Activated CD8-positive, alpha-beta memory T cell treated with anti-CD3 and anti-CD28 coated beads for 36 hours (primary cell): ENCODE measurements around the gene CDH4. TPM values are rescaled to one million over a fixed set of nuclear protein-coding genes. Genes with fewer than 3 reads are reported as not detected.

Source experiments
- CTCF ChIA-PET: fragments of 350-600 bp; sonication (Branson Sonifier 250); formaldehyde crosslinking; loops from one replicate; lab custom pipeline; 2021; ENCODE audit warnings: antibody characterized with exemption; lab: Charles Lee
- POLR2A ChIA-PET: fragments of 350-600 bp; sonication (Branson Sonifier 250); formaldehyde crosslinking; loops from one replicate; lab custom pipeline; 2021; ENCODE audit warnings: antibody characterized with exemption; lab: Charles Lee
- total RNA-seq, 2 experiments: library from RNA; stranded (reverse); gene quantifications; one replicate each; pipeline ENCODE4 v1.2.3, GENCODE V29; 2021

Gene CDH4
- total RNA-seq, 2 experiments from 2014 or later = not detected

DNA sequence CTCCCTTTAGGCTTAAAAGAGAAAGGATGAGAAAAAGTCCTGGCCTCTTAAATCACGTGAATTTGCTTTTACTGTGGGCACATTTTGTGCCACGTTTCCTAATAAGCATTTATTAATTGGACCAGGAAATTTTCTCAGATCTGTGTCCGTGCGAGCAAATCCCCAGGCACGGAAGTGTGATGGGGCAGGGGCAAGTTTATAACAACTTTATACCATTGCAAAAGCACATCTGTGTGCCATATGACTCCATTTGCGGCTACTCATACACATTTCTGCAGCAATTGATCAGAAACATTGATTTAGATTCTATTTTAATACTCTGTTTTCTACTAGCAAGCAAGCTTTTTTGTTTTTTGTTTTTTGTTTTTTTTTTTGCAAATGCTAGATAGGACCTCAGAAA, 440.4 kb downstream of the CDH4 start:
- POLR2A ChIA-PET = no interaction called here
- CTCF ChIA-PET = no interaction called here

DNA sequence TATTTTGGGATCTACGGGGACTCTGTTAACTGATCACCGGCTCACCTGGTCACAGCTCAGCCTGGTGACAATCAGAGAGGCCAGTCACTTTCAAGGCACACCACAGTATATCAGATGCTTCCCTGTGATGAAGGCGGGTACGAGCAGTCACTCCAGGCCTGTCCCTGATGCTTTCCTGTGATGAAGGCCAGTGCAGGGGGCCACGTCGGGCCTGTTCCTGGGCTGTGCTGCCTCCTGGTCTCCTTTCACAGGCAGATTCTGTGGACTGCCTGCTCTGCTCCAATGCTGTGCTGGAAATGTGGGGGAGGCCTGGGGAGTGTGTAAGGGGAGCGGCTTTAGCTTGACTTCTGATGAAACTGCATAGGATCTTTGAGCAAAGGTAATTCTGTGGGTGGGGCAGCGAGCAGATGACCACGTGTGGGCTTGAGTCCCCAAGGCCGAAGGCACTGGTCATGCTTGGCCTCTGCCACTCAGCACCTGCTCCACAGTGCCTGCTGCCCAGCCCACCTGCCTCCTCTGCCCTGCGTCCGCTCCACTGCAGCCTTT, 441.1 kb downstream of the CDH4 start:
- ChIA-PET CTCF (no interaction called here), POLR2A (no interaction called here)

DNA sequence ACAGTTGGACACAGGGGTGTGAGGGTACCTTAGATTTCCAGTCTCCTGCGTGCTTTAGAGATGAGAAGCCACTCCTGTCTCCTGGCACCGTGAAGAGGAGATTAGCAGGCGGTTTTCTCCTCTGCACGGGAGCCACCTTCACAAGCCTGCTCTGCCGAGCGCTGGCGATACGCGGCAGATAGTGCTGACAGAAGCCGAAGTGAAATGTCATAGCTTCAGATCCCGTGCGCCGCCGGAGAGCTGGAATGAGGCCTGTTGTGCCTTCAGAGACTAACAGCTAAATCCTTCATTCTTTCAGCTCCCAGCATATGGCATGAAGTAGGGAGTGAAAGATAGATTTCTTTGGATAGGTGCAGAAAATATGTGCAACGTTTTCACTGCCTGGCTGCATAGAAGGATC, 442.6 kb downstream of the CDH4 start:
- CTCF ChIA-PET = no interaction called here
- POLR2A ChIA-PET = no interaction called here

DNA sequence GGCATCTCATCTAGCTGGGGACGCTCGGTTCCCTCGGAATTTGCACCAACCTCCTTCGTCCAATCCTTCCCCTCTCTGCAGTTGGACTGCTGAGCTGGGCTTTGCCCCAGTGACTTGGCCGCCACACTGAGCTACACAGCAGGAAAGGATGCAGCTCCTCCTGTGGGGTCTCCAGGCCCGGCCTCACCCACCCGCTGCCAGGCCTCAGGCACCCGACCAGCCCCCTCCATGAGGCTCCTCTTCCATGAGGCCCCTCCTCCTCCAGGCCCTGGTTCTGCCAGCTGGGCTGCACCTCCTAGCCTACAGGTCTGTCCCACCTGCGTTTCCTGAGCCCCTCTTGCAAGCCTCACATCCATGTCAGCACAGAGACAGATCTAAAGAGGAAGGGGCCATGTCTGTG, 443.7 kb downstream of the CDH4 start:
- ChIA-PET POLR2A (no interaction called here), CTCF (no interaction called here)

DNA sequence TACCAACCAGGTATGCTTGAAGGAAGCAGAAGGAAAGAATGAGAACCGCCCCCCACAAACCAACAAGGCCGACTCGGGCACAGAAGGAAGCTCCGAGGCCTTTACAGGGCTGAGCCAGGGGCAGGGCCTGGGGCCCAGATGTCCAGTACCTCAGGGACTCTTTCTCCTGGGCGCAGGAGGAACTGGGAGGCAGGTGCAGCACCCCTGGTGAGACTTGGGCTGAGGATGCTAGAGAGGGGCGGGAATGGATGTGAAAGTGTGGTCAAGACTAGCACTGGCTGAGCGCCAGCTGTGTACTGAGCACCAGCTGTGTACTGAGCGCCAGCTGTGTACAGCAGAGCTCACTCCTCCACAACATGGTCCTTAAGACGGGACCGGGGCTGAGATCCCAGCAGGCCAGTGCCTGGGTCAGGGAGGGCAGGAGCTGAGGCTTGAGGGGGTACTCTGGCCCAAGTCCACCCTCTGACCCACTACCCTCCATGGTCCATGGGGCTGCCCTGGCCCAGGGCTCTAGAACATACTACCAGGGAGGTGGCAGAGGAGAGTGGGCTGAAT, 444.2 kb downstream of the CDH4 start:
- POLR2A ChIA-PET = no interaction called here
- CTCF ChIA-PET = no interaction called here

DNA sequence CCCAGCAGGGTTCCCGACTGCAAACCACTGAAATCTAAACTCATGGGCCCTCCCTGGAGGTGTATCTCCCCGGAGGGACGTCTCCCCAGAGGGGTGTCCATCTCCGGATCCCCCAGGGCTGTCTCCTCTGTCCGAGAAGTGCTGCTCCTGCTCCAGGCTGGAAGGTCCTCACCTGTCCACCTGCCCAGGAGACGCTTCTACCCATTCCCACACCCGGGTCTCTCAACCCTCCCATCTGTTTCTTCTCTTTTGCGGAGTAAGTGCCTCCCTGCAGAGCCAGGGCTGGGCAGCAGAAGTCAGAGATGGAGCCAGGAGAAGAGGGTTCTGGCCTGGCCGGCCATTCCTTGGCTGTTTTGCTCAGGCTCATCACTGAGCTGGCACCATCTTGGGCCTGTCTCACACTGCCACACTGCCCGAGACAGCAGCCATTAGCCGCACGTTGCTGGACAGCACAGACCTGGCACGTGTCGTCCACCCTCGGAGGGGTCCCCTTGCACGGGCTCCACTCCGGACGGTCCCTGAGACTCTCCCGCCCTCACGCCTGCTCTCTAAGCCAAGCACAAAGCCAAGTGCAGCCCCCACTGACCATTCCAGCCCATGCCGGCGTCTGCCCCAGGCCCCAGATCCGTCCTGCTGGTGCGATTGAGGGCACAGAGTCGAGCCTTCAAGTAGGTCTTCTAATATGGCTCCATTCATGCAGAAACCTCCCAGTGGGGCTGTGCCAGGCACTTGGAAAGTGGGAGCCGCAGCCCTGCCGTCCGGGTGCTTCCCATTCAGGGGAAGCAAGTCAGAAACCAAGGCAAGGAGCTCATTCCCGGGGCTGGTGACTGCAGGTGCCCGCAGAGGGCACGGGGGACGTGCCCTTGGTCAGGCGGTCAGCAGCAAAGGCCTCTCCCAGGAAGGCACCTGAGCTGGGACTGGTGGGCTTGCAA, 445.9 kb downstream of the CDH4 start:
- ChIA-PET CTCF (no interaction called here), POLR2A (no interaction called here)

DNA sequence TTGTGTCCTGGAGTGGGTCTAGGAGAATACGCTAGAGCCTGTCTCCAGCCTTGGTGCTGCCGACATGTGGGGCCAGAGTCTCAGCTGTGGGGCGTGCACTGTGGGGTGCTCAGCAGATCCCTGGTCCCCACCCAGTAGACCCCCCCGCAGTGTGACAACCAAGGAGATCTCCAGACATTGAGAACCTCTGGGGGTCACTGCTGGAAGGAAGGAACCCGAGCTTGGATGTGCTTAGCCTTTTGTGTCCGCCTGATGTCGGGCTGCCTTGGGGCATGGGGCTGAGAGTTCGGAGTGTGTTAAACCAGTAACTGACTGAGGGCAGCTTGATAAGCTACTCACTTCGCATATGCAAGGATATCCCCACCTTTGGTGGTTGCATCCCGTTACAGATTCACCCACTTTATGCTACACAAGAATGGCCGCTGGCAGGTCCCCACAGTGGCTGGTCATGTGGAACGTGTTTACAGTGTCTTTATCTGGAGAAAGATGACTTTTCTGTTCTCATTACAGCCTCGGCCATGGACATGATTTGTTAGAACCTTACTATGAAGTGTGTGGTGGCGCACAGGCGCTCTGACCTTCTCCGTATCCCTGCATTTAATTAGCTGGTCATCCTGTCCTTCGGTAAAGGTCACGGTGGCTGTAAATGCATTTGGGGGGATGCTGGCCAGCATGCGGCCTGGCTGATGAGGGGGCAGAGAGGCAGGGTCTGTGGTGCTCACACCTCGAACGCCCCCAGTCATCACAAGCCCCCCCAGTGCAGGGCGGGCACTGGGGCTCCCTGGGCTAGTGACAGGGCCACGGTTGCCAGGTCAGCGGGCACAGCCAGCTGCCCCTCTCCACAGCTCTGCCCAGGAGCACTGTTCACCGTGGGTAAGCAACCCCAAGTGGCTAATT, 446.8 kb downstream of the CDH4 start:
- POLR2A ChIA-PET = no interaction called here

DNA sequence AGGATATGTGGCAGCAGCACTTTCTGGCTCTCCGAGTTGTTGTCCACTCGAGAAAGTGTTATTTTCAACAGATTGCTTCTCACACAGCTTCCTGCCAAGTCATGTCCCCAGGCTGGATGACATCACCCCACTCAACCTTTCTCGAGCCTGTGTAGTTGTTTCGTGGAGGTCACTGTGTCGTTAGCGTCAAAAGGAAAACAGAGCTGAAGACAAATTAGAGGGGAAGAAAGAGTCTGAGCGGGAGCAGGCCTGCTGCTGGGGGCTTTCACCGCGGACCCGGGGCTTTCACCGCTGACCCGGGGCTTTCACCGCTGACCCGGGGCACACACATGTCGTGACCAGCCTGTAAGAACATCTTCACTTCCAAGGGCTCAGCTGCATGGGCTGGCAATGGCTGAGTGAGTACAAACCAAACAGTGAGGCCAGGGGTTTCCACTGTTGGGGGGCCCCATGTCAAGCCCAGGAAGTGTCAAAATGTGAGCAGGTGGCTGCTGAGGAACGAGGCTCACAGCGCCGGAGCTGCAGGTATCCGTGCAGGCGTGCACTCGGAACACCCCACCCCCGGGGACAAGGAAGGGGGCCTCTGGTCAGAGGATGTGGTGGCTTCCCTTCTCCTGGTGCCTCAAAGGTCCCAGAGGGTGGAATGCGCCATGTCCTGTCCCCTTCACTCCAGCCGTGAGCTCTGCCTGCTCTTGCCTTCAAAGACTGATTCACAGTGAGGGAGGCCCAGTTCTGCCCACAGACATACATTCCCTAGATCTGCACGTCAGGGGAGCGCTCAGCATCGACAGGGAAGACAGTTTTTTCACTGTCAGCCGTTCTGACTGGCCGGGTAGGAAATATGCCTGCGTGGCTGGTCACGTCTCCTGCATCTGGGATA, 447.7 kb downstream of the CDH4 start:
- CTCF ChIA-PET = no interaction called here
- POLR2A ChIA-PET = no interaction called here

More for the DNA sequence above, 446.8 kb downstream of the CDH4 start:
- CTCF ChIA-PET = no interaction called here

DNA sequence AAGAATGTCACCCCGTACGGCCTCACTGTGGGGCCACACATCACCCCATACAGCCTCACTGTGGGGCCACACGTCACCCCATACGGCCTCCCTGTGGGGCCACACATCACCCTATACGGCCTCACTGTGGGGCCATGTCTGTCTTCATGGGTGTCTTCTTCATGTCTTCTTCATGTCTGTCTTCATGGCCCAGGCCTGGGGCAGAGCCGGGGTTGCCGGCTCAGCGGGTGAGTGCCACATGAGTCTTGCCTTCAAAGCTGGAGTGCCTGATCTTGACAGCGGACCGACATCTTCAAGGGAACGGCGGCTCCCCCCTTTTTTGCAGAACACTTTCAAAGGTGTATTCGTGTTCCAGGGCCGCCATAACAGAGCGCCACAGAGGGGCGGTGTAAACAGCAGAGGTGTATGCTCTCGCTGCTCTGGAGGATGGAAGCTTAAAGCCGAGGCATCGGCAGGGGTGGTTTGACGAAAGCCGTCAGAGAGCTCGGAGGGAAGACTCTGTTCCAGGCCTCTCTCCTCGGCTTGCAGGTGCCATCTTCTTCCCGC, 448.6 kb downstream of the CDH4 start:
- CTCF ChIA-PET = no interaction called here
- POLR2A ChIA-PET = no interaction called here

DNA sequence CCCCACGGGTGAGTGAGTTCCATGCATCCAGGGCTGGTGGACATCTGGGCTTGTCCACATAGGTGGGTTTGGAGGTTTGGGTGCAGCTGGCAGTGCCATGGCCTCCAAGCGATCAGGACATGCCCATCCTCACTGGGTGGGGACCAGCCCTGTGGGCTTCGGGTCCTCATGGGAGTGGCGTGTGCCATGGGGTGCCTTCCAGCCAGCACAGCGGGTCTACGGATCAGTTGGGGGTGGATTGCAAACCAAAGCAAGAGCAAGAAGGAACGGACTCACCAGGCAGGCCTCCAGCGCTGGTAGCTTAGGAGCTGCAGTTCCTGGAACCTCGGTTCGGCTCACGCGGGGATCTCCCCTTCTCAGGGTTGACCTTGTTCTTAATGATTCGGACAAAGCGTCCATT, 449.3 kb downstream of the CDH4 start:
- POLR2A ChIA-PET = no interaction called here
- CTCF ChIA-PET = no interaction called here

DNA sequence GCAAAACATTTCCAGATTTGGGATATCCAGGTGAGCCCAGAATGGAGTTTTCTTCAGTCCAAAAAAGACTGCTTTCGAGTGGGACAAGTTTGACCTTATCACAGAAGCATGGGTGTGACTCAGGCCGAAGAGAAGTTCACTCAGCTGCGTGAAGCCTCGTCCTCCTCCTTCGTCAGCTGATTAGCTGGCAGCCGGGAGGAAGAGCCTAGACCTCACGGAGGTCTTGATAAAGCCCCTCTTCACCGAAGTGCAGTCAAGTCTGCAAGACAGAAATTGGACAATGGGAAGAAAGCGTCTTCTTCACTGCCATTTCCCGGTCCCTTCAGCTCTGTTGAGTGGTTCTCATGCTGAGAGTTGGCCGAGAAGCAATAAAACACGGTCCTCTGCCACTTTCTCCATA, 449.7 kb downstream of the CDH4 start:
- CTCF ChIA-PET = no interaction called here
- POLR2A ChIA-PET = no interaction called here

DNA sequence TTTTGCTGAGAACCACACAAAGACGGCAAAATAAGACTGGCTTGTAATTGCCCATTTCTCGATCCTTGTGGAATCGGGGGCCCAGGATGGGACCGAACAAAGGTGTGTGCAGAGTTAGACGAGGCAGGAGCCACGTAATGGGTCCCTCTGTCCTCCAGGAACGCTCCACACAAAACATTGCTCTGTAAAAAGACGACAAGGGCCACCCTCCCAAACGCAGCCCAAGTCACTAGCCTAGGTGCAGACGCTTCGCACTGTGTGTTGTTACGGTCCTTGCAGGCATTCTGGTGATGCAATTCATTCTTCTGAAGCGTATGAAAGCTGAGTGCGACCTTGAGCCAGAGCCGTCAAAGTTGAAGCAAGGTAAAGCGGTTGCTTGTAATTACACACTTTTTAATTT, 450.2 kb downstream of the CDH4 start:
- POLR2A ChIA-PET = no interaction called here
- CTCF ChIA-PET = no interaction called here

DNA sequence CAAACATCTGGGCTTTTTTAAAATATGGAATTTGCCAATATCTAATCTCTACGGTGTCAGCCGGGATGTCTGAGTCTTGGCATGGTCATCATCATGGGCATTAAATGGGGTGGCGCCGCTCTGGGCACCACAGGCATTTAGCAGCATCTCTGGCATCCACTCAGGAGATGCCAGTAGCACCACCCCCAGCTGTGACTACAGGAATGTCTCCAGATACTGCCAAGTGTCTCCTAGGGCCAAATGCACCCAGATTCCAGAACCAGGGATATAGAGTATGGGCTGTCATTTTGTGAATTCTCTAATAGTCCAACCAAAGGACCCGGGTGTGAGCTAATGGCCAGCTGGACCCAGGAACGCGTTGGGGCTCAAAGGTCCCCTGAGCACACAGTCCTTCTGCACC, 452.6 kb downstream of the CDH4 start:
- CTCF ChIA-PET = no interaction called here
- POLR2A ChIA-PET = no interaction called here

DNA sequence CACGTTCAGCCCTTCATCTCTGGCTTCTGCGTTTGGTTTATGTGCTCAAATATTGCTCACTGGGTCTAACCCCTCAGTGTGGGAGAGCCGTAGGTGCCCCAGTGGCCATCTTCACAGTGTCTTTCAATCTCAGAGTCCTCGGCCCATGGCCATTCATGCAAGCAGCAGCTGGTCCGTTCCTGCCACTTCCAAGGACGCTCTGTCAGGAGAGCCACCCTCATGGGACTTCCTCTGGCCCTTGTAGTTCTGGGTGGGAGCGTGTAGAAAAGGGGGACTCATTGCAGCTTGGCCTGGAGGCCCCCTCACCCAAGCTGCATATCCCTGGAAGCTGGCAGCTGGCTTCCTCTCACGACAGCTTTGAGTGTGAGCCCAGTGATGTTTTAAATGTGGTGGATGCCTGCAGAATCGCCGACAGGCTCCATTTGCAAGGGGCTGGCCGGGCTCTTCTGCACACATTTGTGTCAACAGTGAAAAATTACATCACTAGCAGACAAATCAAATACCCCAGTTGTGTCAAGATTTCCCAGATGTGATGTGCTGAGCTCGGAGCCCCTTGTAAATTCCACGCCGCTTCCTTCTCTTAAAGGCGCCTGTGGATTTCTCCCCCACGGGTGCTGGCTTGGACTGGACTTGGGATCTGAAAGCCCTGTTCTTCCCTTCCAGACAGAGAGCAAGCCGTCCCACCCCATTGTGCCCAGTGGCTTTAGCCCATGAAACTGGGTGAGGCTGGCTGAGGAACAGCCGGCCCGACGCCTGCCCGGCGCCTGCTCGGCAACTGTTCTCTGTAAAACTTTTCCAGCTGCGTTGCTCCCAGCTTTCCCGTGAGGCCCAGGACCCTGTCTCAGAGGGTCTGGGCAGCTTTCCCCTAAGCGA, 453.6 kb downstream of the CDH4 start:
- ChIA-PET CTCF (no interaction called here), POLR2A (no interaction called here)

DNA sequence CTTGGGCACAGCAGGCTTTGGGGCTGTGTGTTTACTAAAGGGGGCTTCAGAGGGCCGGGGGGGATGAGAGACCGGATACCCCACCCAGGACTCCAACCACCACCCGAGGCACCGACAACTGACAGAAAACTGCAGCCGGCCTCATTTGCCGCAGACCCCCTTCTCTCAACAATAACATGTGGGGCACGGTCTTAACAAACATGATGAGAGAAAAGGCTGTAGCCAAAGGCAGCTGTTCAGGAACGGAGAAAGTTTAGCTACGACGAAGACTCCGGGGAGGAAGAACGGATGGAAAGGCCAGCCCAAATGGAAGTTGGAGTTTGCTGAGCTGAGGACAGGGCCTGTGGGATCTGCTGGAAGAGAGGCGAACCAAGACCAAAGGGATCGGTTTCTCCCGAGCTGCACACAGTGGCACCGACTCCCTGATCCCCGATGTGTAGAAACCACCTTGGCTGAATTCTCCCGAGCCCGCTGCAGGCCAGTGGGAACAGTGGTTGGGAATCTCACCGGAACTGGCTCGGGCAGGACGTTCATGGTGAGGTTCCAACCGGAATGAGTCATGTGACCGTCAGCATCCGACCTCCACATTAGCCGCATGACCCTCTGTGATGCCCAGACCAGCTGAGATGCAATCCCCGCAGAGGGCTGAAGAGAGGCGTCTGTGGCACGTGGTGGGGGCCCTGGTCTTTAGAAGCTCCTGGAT, 454.3 kb downstream of the CDH4 start:
- ChIA-PET POLR2A (no interaction called here), CTCF (no interaction called here)

DNA sequence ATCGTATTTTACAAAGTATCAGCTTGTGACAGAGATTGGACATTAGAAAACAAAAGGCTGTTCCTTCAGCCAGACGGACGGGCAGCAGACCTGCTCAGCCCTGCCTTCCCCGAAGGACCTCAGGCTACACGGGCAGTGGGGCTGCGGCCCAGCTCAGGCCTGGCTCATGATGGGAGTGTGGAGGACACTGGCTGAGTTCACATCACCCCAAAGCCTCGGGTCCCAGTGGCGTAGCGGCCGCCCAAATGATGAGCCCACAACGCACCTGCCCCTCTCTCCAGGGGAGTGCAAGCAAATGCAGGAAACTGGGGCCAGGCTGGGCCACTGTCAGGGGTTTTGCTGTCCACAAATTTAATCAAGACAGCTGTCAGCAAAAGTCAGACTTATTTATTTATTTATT, 456.8 kb downstream of the CDH4 start:
- CTCF ChIA-PET = no interaction called here
- POLR2A ChIA-PET = no interaction called here

DNA sequence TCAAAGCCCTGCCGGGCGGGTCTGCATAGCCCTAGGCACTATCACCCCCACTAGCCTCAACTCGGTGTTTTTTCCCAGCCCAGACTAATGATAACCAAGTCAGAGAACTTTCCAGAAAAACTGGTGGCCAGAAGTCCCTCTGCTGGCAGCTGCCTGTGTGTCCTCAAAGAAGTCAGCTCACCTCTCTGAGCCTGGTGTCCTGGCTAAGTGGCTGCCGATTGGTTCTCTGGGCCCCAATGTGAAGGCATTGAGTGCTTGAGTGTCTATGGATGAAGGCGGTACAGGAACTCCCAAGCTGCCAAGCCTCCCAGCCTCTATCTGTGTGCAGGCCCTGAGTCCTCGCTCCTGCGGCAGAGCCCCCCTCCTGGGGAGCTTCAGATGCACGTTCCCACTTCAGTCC, 458.0 kb downstream of the CDH4 start:
- POLR2A ChIA-PET = no interaction called here
- CTCF ChIA-PET = no interaction called here
